Kidney capillary endothelial cell (primary cell): ENCODE measurements around the gene NPR2.
A peak's percentile ranks its signal among the peaks of the same experiment; 100 is the strongest.

Experiments
- DNase-seq: peaks from one replicate; pipeline ENCODE4 v3.0.0-alpha.2; 2018; ENCODE audit warnings: low spot score

NPR2 gene

DNA sequence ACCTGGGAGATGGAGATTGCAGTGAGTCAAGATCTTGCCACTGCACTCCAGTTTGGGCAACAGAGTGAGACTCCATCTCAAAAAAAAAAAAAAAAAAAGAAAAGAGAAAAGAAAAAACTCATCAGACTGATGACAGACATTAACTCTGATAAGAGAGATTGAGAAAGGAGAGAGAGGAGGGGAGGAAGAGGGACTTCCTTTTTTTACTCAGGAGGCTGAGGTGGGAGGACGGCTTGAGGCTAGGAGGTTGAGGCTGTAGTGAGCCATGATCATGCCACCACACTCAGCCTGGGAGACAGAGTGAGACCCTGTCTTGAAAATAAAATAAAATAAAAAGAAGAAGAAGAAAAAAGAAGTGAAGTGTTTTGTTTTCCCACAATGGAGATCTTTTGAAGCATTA lies 27.6 kb upstream of the NPR2 start:
- no peak for DNase-seq

DNA sequence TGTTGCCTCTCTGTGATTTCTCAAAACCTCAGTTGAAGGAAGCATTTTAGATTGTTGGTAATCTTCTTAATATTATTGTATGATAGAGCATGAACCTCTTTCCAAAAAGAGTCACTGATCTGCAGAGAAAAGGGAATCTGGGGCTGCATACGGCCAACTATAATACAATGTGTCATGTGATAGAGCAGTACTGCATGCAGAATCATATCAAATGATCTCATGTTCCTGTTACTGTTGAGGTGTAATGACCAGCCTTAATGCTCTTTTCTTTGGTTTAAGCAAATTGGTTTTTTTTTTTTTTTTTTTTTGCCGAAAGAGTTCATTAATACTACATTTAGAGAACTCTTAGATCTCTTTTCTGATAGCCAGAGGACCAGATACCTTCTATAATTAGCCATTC lies 24.4 kb upstream of the NPR2 start:
- DNase-seq: no peak

DNA sequence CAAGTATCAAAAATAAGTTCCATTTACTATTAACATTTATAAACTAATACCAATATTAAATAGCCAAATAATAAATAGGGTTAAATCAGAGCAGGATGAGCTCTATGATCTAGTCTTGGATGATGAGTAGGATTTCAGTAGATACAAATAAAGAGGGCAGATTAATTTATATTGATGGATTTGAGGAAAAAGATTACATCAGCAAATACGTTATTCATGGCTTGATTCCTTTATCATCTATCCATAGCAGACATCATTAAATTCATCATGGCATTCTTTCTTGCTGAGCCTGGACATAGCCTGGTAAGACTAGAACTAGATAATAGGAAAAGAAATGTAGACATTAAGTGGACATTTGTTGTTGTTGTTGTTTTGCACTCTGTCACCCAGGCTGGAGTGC lies 23.9 kb upstream of the NPR2 start:
- no peak for DNase-seq

DNA sequence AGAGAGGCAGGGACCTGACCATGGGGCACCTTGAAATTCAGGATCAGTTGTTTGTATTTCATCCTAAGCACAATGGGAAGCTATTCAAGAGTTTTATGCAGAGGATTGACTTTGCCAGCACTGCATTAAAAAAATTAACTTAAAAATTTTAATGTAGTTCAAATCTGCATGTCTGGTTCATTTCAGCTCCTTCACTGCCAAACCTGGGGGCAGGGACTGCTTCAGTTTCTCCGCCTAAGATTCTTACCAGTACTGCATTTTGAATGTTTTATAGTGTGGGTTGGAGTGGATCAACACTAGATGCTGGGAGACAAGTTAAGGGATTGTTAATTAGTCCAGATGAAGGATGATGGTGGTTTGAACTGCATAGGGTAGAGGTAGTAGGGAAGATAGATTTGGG lies 21.6 kb upstream of the NPR2 start:
- DNase-seq: no peak

DNA sequence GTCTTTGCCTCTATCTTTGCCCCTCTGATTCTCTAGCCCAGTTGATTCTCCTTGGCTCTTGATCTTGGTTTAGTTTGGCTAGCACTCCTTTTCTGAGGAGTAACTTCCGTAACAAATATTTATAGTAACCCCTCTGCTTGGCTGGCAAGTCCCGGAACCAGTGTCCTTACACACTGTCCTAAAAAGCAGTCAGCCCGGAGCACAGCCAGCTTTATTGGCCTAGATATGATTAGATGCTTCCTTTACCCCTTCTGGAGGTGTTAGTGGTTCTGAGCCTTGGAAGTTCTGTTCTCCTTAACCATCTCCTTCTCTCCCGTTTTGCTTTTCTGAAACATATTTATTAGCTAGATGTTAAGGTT lies 20.3 kb upstream of the NPR2 start:
- DNase-seq: no peak

DNA sequence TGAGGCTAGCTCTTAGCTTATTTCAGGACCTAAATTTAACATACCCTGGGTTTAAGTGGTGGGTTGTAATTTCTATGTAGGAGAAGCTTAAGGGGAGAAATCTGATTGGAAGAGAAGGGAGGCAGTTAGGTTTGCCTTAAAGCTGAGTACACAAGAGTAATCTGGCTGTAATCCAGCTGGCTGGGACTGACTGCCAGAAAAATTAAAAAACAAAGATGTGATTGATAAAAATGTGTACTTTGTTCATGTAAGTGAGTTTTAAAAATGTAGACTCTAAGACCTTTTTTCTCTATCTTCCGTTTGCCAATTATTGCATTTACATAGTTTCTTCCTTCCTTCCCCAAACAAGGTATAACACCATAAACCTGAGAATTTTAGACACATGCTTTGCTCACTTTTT lies 19.9 kb upstream of the NPR2 start:
- DNase-seq: no peak

DNA sequence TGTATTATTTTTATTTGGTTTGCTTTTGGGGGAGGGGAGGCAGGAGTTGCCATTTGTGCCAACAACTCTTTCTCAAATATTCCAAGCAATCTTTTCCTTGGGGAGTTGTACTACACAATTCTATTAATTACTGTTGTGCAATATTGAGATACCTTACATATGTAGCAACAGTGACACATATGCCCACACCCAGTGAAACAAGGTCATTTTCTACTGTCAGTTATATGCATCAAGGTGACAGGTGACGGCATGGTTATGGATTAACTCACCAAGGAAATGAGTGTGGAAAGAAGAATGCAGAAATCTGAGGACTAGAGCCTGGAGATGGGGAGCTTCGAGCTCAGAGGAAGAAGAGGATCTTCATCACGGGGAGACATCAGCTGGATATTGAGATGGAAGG lies 19.4 kb upstream of the NPR2 start:
- DNase-seq: no peak

DNA sequence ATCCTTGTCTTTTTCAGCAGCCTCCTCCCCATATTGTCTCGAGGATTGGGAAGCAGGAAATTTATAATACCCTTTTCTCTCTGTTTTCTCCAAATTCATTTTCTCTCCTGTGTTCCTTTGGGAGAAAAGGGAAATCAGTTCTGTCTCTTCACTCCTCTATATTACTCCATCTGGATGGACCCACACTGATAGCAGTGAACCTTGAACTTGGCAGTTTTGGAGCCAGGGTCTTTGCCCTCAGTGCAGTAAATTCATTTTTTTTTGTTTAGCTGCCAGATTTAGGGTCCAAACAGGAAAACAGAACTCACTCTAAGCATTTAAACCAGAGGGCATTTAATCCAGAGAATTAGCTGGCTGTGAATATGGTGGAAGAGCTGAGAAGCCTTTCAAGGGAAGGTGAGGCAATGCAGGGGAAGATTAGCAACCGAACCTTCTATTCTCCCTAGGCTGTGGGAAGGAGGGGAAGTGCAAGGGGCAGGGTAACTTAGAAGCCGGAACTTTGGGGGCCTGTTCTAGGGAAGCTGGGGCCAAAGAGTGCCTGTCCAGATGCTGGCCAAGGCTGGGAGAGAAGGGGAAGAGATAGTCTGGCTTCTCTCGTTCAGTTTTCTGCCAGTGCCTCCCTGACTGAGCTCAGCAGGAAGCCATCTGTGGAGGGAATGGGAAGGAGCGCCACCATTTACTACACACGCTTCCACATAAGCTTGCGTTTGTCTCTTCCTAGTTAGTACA lies 16.3 kb upstream of the NPR2 start:
- no peak for DNase-seq

DNA sequence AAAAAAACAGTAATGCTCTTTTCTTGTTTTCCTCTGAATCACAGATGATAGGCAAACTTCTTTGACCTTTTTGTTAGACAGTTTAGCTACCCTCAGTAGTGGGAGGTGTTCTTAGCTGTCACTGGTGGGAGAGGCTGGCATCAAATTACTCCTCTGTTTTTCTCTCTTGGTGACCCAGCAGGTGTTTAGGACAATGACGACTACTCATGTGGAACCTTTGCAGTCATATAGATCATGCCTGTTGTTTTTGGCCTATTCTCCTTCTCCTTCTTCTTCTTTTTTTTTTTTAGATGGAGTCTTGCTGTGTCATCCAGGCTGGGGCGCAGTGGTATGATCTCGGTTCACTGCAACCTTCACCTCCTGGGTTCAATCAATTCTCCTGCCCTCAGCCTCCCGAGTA lies 15.4 kb upstream of the NPR2 start:
- no peak for DNase-seq

DNA sequence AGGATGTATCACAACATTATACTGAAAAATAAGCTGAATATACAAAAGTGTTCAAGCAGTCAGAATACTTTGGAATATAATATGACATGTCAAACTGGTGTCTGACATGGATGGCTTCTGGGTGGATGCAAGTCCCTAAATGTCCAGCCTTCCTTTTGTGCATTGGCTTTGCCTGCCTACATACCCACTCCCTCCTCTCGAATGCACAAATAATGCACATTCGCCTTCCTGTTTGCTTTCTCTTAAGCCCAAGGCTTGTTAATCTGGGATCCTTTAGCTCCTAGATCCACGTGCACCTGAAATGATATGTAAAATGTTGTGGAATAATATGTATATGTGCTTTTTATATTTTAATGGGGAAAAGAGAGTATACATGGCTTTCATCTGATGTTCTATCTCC lies 12.9 kb upstream of the NPR2 start:
- DNase-seq: no peak

DNA sequence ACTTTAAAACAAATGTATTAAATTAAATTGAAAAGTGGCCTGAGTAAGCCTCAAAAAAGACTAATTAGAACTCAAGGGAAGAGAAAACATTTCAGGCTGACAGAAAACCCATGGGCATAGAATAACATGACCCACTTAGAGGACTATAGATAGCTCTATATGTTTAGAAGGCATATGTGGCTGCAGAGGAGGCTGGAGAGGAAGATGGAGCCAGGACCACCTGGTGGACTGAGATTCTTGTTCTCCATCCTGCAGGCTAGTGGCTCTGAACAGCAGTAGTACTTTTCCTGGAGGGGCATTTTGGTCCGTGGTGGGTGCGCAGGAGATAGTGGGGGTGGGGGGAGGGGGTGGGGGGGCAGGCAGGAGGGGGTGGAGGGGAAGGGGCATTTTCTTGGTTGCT lies 10.3 kb upstream of the NPR2 start:
- DNase-seq: no peak

DNA sequence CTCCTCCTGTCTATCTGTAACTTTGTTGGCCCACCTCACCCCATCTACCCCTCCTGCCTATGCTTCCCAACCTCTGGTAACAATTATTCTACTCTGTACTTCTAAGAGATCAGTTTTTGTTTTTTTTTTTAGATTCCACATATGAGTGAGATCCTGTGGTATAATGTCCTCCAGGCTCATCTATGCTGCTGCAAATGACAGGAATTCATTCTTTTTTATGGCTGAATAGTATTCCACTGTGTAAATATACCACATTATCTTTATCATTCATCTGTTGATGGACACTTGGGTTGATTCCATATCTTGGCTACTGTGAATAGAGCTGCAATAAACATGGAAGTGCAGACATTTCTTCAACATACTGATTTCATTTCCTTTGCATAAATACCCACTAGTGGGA lies 8.0 kb upstream of the NPR2 start:
- DNase-seq: no peak

DNA sequence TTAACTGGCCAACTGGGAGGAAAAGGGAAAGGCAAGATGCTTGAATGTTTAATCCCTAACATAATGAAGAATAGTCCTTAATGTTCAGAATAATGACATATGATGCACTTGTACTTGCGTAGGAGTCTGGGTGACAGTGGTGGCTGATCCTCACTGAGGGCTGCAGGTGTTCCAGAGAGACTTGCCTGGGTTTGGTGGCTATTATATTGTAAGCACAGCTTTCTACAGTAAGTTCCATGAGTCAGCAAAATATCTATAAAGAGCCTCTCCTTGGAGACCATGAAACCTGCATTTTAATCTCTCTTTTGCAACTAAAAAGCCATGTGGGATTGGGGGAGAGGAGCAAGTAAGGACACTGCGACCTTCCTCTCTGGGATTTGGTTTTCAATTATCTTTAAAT lies 1.9 kb upstream of the NPR2 start:
- no peak for DNase-seq

DNA sequence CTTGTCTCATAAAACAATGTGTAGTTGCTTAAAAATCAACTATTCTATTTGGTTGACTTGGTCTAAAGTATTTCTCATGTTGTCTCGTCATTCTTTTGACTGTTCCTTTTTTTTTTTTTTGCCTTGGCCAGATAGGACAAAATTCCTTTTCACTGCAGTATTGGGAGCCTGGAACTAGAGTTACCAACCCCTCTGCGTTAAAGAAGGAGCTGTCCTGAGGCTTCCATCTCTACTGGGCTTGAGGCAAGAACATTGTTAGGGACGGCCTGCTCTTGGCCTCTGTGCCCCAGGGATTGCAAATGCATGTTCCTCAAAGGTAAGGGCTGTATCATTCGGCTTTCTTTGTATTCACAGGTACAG lies 1.4 kb upstream of the NPR2 start:
- DNase-seq: no peak

DNA sequence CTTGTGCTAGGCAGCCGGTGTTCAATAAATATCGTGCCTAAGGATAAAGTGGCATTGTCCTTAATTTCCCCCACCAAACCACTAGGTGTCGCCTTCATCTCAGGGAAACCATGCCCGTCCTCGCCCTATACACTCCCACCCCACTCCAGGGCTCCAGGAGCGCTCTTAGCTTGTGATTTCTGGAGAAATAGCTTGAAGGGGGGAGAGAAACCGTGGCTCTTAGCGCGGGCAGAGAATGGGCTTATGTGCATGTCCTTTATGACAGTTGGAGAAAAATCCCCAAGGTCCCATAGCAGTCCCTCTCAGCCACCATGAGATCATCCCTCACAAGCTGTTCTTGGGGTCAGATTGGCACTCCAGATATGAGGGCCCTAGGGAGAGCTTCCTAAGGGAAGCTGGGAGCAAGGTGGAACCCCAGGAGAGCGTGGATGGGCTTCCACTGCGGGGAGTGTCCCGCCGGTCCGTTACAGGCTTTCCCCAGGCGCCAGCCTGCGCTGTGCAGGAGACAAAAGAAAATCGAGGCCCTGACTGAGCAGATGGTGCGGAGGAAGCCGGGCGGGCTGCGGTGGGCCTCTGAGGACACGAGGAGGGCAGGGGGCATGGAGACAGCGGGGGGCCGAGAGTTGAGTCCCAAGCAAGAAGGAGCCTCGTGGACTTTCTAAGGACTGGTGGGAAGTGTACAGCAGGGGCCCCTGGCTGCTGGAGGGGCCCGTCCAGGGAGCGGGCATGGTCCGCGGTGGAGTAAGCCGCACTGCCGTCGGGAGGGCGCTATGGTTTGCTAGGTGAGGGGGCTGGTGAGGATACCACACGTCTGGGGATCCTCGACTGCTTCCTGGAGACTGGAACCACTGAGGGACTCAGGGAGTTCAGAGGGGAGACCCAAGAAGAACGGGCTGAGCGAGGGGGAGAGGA lies 750 bp upstream of the NPR2 start:
- peak; percentile 79 for DNase-seq

DNA sequence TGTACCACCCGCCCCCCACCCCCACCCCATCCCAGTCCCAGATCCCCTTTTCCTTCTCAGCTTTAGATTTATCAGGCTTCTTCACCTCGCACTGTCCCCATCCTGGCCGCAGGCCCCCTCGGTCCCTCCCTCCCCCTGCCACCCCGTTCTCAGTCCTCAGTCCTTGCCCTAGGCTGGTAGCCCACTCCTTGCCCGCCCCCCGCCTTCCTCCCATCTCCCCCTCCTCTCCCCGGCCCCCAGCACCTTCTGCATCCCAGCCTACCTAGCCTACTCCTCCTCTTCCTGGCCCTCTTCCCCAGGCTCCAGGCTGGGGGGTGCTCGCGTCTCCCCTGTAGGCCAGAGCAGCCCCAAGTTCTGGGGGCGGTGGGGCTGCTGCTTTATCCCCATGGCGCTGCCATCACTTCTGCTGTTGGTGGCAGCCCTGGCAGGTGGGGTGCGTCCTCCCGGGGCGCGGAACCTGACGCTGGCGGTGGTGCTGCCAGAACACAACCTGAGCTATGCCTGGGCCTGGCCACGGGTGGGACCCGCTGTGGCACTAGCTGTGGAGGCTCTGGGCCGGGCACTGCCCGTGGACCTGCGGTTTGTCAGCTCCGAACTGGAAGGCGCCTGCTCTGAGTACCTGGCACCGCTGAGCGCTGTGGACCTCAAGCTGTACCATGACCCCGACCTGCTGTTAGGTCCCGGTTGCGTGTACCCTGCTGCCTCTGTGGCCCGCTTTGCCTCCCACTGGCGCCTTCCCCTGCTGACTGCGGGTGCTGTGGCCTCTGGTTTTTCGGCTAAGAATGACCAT lies 828 bp downstream of the NPR2 start:
- no peak for DNase-seq

DNA sequence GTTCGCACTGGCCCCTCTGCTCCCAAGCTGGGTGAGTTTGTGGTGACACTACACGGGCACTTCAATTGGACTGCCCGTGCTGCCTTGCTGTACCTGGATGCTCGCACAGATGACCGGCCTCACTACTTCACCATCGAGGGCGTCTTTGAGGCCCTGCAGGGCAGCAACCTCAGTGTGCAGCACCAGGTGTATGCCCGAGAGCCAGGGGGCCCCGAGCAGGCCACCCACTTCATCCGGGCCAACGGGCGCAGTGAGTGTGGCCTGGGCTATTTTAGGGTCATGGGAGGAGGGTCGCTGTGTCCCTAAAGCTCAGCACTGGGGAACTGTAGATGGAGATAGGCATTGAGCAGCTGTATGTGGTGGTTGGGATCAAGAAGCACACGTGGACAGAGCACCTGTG lies 1.4 kb downstream of the NPR2 start:
- no peak for DNase-seq

DNA sequence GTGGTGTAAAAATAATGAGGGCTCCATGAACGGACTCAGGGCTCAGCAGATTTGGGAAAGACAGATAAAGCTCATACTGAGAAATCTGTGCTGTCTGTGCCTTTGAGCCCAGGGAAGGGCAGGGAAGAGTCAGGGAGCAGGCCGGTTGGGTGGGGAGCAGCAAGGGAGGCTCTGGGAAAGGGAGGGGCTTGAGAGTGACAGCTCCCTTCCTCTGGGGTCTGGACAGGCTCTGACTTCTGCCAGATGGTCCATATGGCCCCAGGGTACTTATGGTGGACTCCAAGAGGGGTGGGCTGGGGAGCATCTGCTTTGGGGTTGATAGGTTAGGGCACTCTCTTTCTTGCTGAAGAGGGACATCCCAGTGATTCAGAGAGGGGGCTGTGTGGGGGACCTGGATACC lies 2.1 kb downstream of the NPR2 start:
- no peak for DNase-seq

DNA sequence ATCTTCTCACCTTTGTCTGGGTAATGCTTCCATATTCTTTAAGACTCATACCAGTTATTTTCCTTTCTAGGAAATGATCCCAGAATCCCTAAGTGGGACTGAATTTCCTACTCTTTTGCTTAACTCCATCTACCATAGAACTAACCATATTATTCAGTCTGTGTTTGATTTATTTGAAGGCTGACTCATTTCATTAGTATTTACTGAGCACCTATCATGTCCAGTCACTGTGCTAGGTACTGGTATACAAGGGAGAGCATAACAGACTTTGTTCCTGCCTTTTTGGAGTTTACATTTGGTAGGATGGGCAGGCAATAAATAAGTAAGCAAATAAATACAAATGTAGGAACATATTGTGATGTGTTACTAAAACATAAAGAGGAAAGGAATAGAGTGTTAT lies 4.3 kb downstream of the NPR2 start:
- DNase-seq: peak; percentile 60

DNA sequence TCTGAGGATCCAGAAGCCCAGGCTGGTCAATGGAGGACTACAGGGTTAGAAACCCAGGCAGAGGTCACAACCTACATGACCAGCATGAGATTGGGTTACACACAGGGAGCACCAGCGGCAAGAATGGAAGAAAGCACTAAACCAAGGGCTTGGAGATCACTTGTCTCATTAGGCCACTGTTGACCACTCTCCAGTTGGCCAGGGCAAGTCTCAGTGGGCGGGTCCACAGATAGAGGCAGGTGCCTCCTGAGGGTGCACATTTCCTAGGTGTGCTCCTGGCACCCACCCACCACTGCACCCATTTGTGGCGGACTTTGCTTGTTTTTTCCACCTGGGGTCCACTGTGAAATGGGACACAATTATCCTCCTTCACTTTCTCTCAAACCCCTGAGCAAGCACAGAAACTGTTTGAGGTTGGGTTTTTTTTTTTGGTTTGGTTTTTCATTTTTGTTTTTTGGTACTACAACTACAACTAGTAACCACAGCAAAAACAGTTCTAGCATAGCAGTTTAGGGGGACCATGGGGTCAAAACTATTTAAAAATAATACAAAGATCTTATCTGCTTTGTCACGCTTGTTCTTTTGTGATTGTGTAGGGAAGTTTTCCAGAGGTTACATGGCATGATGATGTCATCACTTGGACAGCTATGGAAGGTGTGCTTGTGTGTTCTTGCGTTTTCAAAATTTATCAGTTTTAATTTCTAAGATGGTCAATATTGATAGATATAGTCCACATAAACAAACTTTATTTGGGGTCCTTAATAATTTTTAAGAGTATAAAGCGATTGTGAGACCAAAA lies 6.1 kb downstream of the NPR2 start:
- no peak for DNase-seq

DNA sequence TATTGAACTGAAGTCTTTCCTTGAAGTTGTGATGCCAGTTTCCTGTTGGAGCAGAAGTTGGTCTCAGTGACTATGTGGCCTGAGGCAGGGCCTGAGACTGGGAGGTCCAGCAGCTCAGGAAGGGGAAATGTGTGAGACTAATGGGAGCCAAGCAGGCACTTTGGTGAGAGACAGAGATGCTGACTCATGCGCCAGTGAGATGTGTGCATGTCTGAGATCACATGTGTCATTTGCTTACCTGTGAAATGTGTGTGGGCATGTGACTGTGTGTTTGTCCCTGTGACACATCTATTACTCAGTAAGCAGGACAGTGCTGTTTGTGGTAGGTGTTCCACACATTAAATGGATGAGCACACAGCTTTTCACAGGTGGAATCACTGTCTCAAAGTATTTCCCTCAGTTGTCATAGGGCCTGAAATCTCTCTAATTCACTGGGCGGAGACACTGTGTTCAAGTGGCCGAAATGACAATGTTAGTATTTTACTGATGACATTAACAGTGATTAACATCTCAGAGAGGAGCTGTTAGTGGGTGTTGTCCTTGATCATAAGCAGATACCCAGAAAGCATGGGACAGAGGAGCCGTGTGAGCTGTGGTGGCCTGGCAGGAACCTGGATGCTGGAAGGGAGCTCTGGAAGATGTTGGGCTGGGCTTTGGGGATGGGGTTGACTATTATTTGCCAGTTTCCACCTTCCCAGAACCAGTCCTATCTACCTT lies 7.4 kb downstream of the NPR2 start:
- peak; percentile 98 for DNase-seq

DNA sequence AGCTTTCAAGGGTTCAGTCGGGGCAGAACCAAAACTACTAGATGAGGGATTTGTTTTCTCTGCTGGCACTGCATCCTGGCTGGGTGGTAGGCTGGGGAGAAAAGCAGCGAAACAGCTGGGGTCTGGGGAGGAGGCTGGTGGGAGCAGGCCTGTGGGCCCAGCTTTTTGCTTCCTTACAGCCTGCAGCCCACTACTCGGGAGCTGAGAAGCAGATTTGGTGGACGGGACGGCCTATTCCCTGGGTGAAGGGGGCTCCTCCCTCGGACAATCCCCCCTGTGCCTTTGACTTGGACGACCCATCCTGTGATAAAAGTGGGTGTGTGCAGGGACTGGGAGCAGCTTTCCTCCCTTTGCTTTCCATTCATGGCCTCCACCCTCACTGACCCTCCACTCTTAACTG lies 9.1 kb downstream of the NPR2 start:
- DNase-seq: no peak
